ENCODE measurements around the gene ATP8A2.

Gene ATP8A2

DNA sequence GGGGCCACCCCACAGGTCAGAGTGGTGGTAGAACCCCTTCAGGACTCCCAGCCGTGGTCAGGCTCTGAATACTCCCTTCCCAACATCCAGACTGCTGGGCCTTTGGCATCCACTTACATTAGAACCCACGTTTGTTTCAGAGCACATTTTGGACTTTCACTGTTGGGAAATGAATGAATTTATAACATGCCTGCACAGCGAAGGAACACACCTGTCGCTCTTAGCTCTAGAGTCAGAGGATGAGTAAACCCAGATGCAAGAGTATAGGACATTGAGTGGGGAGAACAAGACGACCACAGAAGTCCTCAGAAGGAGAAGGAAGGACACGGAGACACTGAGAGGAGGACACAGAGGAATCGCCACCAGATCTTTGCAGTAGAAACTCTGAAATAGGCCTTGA is 649.1 kb downstream of the ATP8A2 start:
- peaks cover 14% of the 10 kb centered on the region for H3K4me1 Mint-ChIP-seq (ENCODE audit: low read depth)
- peaks cover 9% of the 10 kb centered on the region for H3K36me3 Mint-ChIP-seq (ENCODE audit: low read depth)
- no peaks in the 10 kb centered on the region for H3K9me3 Mint-ChIP-seq
- H3K27me3 Mint-ChIP-seq (ENCODE audit: low read depth), result peaks cover 13% of the 10 kb centered on the region
- no peak overlapping the region for H3K27ac Mint-ChIP-seq
- no peak overlapping the region for H3K4me3 Mint-ChIP-seq

DNA sequence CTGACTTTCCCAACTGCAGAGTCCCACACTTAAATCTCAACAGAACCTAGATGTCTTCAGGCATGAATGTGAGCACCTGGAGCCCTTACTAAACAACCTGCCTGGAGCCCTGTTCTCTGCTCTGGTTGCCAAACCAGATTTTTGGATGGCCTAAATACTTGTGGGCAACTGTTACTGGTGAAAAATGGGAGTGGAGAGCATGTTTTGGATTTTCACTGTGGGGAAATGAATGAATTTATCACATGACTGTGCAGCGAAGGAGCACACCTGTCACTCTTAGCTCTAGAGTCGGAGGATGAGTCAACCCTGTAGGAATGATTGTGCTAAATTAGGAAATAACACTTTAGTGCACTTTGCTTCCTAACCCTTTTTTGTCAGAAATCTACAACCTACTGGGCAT is 649.7 kb downstream of the ATP8A2 start:
- H3K27me3 Mint-ChIP-seq (ENCODE audit: low read depth), result peaks cover 13% of the 10 kb centered on the region
- H3K4me1 Mint-ChIP-seq (ENCODE audit: low read depth), result peaks cover 14% of the 10 kb centered on the region
- H3K27ac Mint-ChIP-seq, result no peak overlapping the region
- no peaks in the 10 kb centered on the region for H3K9me3 Mint-ChIP-seq
- H3K4me3 Mint-ChIP-seq, result no peak overlapping the region
- H3K36me3 Mint-ChIP-seq (ENCODE audit: low read depth), result peaks cover 9% of the 10 kb centered on the region

DNA sequence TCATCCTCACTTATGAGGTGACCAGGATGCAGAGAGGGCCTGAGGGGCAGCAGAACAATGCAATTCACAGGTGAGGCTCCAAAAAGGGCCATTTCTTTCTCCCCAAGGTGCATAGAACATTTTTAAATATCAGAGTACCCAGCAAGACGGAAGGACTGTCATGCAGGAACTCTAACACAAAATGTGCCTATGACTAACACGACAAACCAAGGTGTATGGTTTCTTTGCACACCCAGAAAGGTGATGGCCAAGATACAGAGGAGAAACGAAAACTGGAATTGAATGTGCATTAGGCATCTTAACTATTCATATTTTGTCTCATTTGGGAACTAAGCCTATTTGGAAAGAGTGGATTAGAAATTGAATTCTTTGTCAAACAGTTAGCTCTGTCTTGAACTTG is 650.2 kb downstream of the ATP8A2 start:
- peaks cover 14% of the 10 kb centered on the region for H3K4me1 Mint-ChIP-seq (ENCODE audit: low read depth)
- H3K36me3 Mint-ChIP-seq (ENCODE audit: low read depth), result peaks cover 9% of the 10 kb centered on the region
- no peak overlapping the region for H3K4me3 Mint-ChIP-seq
- no peaks in the 10 kb centered on the region for H3K9me3 Mint-ChIP-seq
- no peak overlapping the region for H3K27ac Mint-ChIP-seq
- peaks cover 13% of the 10 kb centered on the region for H3K27me3 Mint-ChIP-seq (ENCODE audit: low read depth)

GRCh38 chr13:26022538-26023292 is 650.9 kb downstream of the ATP8A2 start:
- Mint-ChIP-seq H3K9me3 (no peaks in the 10 kb centered on the region), H3K4me3 (no peak overlapping the region), H3K27me3 (ENCODE audit: low read depth) (peaks cover 13% of the 10 kb centered on the region), H3K4me1 (ENCODE audit: low read depth) (peaks cover 10% of the 10 kb centered on the region), H3K27ac (no peak overlapping the region), H3K36me3 (ENCODE audit: low read depth) (peaks cover 9% of the 10 kb centered on the region)

DNA sequence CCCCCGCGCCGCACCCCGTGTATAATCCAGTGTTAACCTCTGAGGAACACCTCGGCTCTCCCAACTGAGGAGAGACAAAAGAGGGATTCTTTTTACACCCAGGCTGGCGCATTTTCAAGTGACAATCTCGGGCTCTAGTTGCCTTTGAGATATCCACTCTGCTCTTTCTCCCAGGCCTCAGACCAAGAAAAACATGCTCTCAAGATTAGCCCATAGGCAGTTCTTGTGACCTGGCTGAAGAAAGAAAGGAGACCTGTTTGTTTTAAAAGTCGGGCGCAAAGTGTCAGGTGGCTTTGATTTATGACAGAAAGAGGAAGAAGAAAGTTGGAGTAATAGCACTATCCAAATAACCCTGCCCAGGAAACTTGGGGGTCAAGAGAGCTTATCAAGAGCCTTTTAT is 652.8 kb downstream of the ATP8A2 start:
- Mint-ChIP-seq H3K27me3 (ENCODE audit: low read depth) (peaks cover 13% of the 10 kb centered on the region), H3K36me3 (ENCODE audit: low read depth) (peaks cover 9% of the 10 kb centered on the region), H3K27ac (no peak overlapping the region), H3K4me3 (no peak overlapping the region), H3K9me3 (no peaks in the 10 kb centered on the region), H3K4me1 (ENCODE audit: low read depth) (peaks cover 7% of the 10 kb centered on the region)

DNA sequence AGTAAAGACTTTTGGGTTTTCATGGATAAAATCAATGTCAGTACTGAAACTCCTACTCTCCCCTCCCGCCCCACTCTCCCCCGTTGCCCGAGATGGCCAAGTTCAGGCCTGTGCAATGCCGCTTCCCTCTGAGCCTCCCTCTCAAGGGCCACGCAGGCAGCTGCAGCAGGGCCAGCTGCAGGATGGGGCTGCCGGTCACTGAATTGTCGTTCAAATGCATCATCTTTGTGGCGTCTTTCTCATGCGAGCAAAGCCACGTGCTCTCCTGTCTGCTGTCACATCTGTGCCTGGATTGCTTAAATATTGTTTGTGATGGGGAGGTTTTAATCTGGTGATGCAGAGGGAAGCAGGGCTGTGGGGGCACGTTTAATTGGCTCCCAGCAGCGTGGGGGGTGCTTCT is 653.4 kb downstream of the ATP8A2 start:
- no peaks in the 10 kb centered on the region for H3K9me3 Mint-ChIP-seq
- peaks cover 7% of the 10 kb centered on the region for H3K4me1 Mint-ChIP-seq (ENCODE audit: low read depth)
- peaks cover 9% of the 10 kb centered on the region for H3K36me3 Mint-ChIP-seq (ENCODE audit: low read depth)
- H3K4me3 Mint-ChIP-seq, result no peak overlapping the region
- peaks cover 13% of the 10 kb centered on the region for H3K27me3 Mint-ChIP-seq (ENCODE audit: low read depth)
- no peak overlapping the region for H3K27ac Mint-ChIP-seq

DNA sequence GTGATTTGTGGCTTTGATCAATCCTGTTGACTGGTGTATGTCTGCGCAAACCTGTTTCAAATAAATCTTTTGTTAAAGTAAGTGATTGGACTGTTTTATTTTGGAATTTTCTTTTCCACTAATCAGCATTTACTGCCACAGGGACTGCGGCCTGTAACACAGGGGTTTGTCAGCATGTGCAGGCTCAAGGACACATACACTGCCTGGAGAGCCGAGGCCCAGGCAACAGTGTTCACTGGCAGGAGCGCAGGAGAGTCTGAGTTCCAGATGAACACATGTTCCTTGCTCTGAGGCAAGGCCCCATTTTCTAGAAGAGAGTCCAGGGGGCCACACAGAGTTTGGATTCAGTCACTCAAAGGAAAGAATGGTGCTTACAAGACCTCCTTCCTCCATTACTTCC is 654.0 kb downstream of the ATP8A2 start:
- H3K27me3 Mint-ChIP-seq (ENCODE audit: low read depth), result peaks cover 13% of the 10 kb centered on the region
- peaks cover 3% of the 10 kb centered on the region for H3K9me3 Mint-ChIP-seq
- peaks cover 5% of the 10 kb centered on the region for H3K36me3 Mint-ChIP-seq (ENCODE audit: low read depth)
- peaks cover 5% of the 10 kb centered on the region for H3K4me1 Mint-ChIP-seq (ENCODE audit: low read depth)
- no peak overlapping the region for H3K4me3 Mint-ChIP-seq
- H3K27ac Mint-ChIP-seq, result no peak overlapping the region

DNA sequence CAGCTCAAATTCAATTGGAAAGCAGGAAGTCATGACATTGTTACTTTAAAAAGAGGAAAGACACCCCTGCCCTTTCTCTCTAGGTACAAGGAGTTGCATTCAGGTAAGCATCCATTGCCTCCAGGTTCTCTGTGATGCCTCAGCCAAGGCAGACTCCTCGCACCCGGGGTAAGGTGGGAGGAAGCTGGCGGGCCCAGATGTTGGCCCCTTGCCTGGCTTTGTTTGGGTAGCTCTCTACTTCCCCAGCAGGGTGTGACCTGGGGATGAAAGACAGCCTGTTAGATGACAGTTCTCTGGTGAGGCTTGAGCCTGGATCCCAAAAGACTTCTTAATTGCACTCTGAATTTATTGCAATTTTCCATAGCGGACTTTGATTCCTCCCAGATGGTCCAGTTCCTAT is 654.4 kb downstream of the ATP8A2 start:
- Mint-ChIP-seq H3K4me3 (no peak overlapping the region), H3K4me1 (ENCODE audit: low read depth) (peaks cover under 1% of the 10 kb centered on the region), H3K36me3 (ENCODE audit: low read depth) (peaks cover 1% of the 10 kb centered on the region), H3K9me3 (peaks cover 5% of the 10 kb centered on the region), H3K27ac (no peak overlapping the region), H3K27me3 (ENCODE audit: low read depth) (peaks cover 13% of the 10 kb centered on the region)

DNA sequence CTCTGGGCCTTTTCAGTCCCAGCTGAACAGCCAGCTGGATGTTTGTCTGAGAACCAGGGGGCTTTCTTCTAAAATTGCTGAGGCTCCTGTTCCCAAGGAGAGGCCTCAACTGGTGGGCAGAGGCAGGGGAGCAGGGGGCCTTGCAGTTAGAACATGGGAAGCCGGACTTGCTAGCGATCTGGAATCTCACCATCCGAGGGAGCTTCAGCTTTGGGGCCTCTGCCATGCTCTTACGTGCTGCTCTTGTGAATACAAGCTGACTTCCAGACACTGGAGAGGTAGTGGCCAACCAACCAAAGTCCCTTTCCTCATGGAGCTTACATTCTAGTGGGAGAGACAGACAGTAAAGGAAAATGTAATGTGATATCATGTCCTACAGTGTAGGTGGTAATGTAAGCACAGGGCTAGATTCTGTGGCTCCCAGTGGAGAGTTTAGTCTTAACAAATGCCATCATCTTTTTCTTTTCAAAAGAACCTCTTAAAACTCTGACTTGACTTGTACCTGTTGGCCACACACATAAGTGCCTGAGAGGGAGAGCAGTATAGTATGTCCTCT is 657.9 kb downstream of the ATP8A2 start:
- Mint-ChIP-seq H3K4me3 (no peak overlapping the region), H3K27ac (no peak overlapping the region), H3K9me3 (peaks cover 12% of the 10 kb centered on the region), H3K4me1 (ENCODE audit: low read depth) (no peaks in the 10 kb centered on the region), H3K27me3 (ENCODE audit: low read depth) (peaks cover 3% of the 10 kb centered on the region), H3K36me3 (ENCODE audit: low read depth) (no peaks in the 10 kb centered on the region)

GRCh38 chr13:26030331-26030730 is 658.6 kb downstream of the ATP8A2 start:
- no peaks in the 10 kb centered on the region for H3K27me3 Mint-ChIP-seq (ENCODE audit: low read depth)
- no peaks in the 10 kb centered on the region for H3K4me1 Mint-ChIP-seq (ENCODE audit: low read depth)
- no peak overlapping the region for H3K27ac Mint-ChIP-seq
- H3K9me3 Mint-ChIP-seq, result peaks cover 12% of the 10 kb centered on the region
- no peak overlapping the region for H3K4me3 Mint-ChIP-seq
- no peaks in the 10 kb centered on the region for H3K36me3 Mint-ChIP-seq (ENCODE audit: low read depth)

DNA sequence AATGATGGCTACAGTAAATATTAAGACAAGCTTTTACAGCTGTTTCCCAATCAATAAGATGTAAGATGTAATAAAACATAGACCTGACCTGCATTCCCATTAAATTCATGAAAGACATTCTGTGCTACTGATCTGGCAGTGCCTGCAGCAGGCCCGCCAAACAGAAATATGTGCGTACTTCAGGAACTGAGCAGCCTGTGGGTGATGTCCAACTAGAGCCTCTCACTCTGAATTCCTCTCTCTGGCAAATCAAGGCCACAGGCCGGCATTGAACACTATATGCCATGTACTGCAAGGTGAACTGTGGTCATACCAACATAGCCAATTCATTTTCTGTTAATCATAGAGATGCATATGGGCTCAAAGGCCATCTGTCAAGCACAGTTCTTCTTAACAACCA is 662.2 kb downstream of the ATP8A2 start:
- Mint-ChIP-seq H3K4me3 (no peak overlapping the region), H3K27me3 (ENCODE audit: low read depth) (no peaks in the 10 kb centered on the region)

DNA sequence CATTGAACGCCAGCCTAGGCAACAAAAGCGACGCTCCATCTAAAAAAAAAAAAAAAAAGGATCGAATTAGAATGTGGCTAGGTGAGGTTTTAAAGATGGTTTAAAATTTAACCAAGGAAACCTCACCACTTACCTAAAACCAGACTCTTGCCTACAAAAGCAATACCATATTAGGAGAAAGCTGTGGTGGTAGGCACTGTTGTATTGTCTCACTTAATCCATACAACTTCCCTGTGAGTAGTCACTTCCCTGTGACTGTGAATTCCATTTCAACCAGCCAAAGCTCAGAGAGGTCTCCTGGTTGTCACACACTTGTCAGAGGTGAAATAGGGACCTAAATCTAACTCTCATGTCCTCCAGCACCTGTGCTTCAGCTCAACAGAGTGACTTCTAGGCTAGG is 664.6 kb downstream of the ATP8A2 start:
- H3K9me3 Mint-ChIP-seq, result peaks cover 7% of the 10 kb centered on the region
- H3K4me3 Mint-ChIP-seq, result no peak overlapping the region
- no peak overlapping the region for H3K27ac Mint-ChIP-seq
- peaks cover 2% of the 10 kb centered on the region for H3K36me3 Mint-ChIP-seq (ENCODE audit: low read depth)
- no peaks in the 10 kb centered on the region for H3K27me3 Mint-ChIP-seq (ENCODE audit: low read depth)
- no peaks in the 10 kb centered on the region for H3K4me1 Mint-ChIP-seq (ENCODE audit: low read depth)

More for the DNA sequence above, 662.2 kb downstream of the ATP8A2 start:
- H3K4me1 Mint-ChIP-seq (ENCODE audit: low read depth), result no peaks in the 10 kb centered on the region
- no peak overlapping the region for H3K27ac Mint-ChIP-seq
- peaks cover 2% of the 10 kb centered on the region for H3K36me3 Mint-ChIP-seq (ENCODE audit: low read depth)
- H3K9me3 Mint-ChIP-seq, result peaks cover 12% of the 10 kb centered on the region

GRCh38 chr13:26037302-26037701 is 665.5 kb downstream of the ATP8A2 start:
- H3K27ac Mint-ChIP-seq, result no peak overlapping the region
- H3K4me1 Mint-ChIP-seq (ENCODE audit: low read depth), result no peaks in the 10 kb centered on the region
- no peaks in the 10 kb centered on the region for H3K9me3 Mint-ChIP-seq
- H3K27me3 Mint-ChIP-seq (ENCODE audit: low read depth), result no peaks in the 10 kb centered on the region
- H3K4me3 Mint-ChIP-seq, result no peak overlapping the region
- peaks cover 2% of the 10 kb centered on the region for H3K36me3 Mint-ChIP-seq (ENCODE audit: low read depth)

DNA sequence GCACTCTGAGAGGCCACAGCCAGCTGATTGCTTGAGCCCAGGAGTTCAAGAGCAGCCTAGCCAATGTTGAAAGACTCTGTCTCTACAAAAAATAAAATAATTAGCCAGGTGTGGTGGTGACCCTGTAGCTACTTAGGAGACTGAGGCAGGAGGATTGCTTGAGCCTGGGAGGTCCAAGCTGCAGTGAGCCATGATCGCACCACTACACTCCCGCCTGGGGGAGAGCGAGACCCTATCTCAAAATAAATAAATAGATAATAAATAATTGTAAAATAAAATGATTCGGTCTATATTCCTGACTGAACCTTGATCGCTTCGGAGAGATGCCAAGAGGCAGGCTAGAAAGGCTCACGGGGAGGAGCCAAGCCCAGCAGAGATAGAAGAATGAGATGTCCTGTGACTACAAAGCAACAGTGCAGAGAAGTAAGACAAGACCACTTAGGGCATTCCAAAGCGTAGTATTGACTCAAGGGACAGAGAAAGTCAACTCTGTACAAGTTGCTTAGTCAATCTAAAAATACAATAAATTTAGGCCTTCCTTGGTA is 667.2 kb downstream of the ATP8A2 start:
- Mint-ChIP-seq H3K36me3 (ENCODE audit: low read depth) (peaks cover 2% of the 10 kb centered on the region), H3K4me1 (ENCODE audit: low read depth) (no peaks in the 10 kb centered on the region), H3K27ac (no peak overlapping the region), H3K27me3 (ENCODE audit: low read depth) (no peaks in the 10 kb centered on the region), H3K4me3 (no peak overlapping the region), H3K9me3 (no peaks in the 10 kb centered on the region)

GRCh38 chr13:26041444-26041843 is 669.7 kb downstream of the ATP8A2 start:
- Mint-ChIP-seq H3K4me1 (ENCODE audit: low read depth) (peaks cover 9% of the 10 kb centered on the region), H3K4me3 (no peak overlapping the region), H3K36me3 (ENCODE audit: low read depth) (no peaks in the 10 kb centered on the region), H3K27ac (no peak overlapping the region), H3K27me3 (ENCODE audit: low read depth) (no peaks in the 10 kb centered on the region), H3K9me3 (no peaks in the 10 kb centered on the region)

Data from T-helper 1 cell treated with Interleukin-12 subunit alpha and Interleukin-12 subunit beta and Interleukin-4 antibody, amounts not matched to agents 30 μg/mL and 1 μg/mL, for 36 hours (primary cell).